ENCODE measurements around the gene NAV3.

DNA sequence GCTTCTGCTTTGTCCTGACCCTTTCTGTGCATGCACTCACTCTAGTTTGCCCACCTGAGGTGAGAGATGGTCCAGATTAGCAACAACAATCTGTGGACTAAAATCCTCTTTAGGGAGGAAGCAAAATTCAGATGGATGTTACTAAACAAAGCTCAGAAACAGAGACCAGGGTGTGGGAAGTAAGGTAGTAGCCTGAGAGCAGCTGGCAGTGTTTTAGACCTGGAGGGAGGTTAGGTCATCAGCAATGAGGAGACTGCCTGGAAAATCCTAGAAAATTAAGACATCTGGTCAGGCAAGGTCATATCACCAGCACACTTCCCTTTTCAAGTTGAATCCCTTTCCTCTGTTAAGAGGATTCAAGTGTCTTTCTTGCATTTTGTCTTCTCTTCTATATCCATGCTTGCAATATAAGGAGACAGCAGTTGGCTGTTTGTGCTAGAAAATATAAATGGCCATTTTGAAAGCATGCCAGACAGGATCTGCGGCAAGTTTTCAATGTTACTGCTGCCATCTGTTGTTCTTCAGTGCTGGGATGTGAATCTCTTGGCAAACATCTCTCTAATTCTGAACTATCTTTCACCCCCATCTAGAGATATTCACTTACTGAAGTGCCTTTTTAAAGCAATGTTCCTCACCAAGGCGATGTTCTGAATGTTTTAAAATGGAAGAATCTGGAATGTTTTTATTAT, 266.4 kb downstream of the NAV3 start:
- TF ChIP-seq, protein P1, sequence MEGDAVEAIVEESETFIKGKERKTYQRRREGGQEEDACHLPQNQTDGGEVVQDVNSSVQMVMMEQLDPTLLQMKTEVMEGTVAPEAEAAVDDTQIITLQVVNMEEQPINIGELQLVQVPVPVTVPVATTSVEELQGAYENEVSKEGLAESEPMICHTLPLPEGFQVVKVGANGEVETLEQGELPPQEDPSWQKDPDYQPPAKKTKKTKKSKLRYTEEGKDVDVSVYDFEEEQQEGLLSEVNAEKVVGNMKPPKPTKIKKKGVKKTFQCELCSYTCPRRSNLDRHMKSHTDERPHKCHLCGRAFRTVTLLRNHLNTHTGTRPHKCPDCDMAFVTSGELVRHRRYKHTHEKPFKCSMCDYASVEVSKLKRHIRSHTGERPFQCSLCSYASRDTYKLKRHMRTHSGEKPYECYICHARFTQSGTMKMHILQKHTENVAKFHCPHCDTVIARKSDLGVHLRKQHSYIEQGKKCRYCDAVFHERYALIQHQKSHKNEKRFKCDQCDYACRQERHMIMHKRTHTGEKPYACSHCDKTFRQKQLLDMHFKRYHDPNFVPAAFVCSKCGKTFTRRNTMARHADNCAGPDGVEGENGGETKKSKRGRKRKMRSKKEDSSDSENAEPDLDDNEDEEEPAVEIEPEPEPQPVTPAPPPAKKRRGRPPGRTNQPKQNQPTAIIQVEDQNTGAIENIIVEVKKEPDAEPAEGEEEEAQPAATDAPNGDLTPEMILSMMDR (IDR thresholded peaks at IDR 0.05): no peak
- TF ChIP-seq POLR2A (IDR thresholded peaks at IDR 0.05): no peak

All from body of pancreas (tissue), 4 donors.